ENCODE data around the gene CACNA1C. TPM values are rescaled to one million over a fixed set of nuclear protein-coding genes. Genes with fewer than 3 reads are reported as not detected.
"Not testable (repeated sequence)": the region's sequence is repeated elsewhere in the genome, so short reads cannot be mapped to it uniquely, and the experiment has no call there.

Gene CACNA1C
- total RNA-seq, 1 donor from 2014 or later: 201 TPM

GRCh38 chr12:2483713-2484112 lies 430.9 kb downstream of the CACNA1C start:
- no peak for ATAC-seq
- no peak for DNase-seq
- intact Hi-C loops (cut with micrococcal nuclease): no loop called here

GRCh38 chr12:2484141-2484776 lies 431.5 kb downstream of the CACNA1C start:
- DNase-seq (no peak), ATAC-seq (no peak)
- intact Hi-C loops (cut with micrococcal nuclease): no loop called here

- DNase-seq (no peak), ATAC-seq (peak; percentile 10)
- intact Hi-C loops (cut with micrococcal nuclease): no loop called here
Measured at GRCh38 chr12:2485681-2486080, 432.9 kb downstream of the CACNA1C start.

GRCh38 chr12:2486796-2487195 lies 434.0 kb downstream of the CACNA1C start:
- intact Hi-C loops (cut with micrococcal nuclease): no loop called here
- DNase-seq (no peak), ATAC-seq (no peak)

- DNase-seq (no peak), ATAC-seq (no peak)
- intact Hi-C loops (cut with micrococcal nuclease): no loop called here
Measured at GRCh38 chr12:2487278-2487677, 434.5 kb downstream of the CACNA1C start.

- ATAC-seq: no peak
- no peak for DNase-seq
- intact Hi-C loops (cut with micrococcal nuclease): no loop called here
Measured at GRCh38 chr12:2488131-2488530, 435.3 kb downstream of the CACNA1C start.

- intact Hi-C loops (cut with micrococcal nuclease): no loop called here
- peak; percentile 18 for ATAC-seq
Measured at GRCh38 chr12:2488596-2488995, 435.8 kb downstream of the CACNA1C start.

GRCh38 chr12:2489275-2489674 lies 436.5 kb downstream of the CACNA1C start:
- intact Hi-C loops (cut with micrococcal nuclease): no loop called here
- DNase-seq (no peak), ATAC-seq (no peak)

More at GRCh38 chr12:2488596-2488995, 435.8 kb downstream of the CACNA1C start:
- no peak for DNase-seq

GRCh38 chr12:2490831-2491230 lies 438.0 kb downstream of the CACNA1C start:
- DNase-seq (no peak), ATAC-seq (no peak)
- intact Hi-C loops (cut with micrococcal nuclease): no loop called here

GRCh38 chr12:2491349-2491748 lies 438.6 kb downstream of the CACNA1C start:
- ATAC-seq; intact Hi-C loops (cut with micrococcal nuclease); DNase-seq: not testable (repeated sequence)

- ATAC-seq: peak; percentile 10
- no peak for DNase-seq
- intact Hi-C loops (cut with micrococcal nuclease): no loop called here
Measured at GRCh38 chr12:2492236-2492635, 439.4 kb downstream of the CACNA1C start.

- intact Hi-C loops (cut with micrococcal nuclease): no loop called here
- DNase-seq: no peak
- no peak for ATAC-seq
Measured at GRCh38 chr12:2493086-2493485, 440.3 kb downstream of the CACNA1C start.

- intact Hi-C loops (cut with micrococcal nuclease): no loop called here
- no peak for DNase-seq
Measured at GRCh38 chr12:2494486-2495192, 441.9 kb downstream of the CACNA1C start.

GRCh38 chr12:2495417-2496112 lies 442.8 kb downstream of the CACNA1C start:
- DNase-seq: no peak
- ATAC-seq: peak; percentile 66

More at GRCh38 chr12:2494486-2495192, 441.9 kb downstream of the CACNA1C start:
- peak; percentile 73 for ATAC-seq

GRCh38 chr12:2498964-2499500 lies 446.2 kb downstream of the CACNA1C start:
- DNase-seq (no peak), ATAC-seq (no peak)
- intact Hi-C loops (cut with micrococcal nuclease): no loop called here

More at GRCh38 chr12:2495417-2496112, 442.8 kb downstream of the CACNA1C start:
- intact Hi-C loops (cut with micrococcal nuclease): no loop called here

- peak; percentile 49 for DNase-seq
- ATAC-seq: peak; percentile 77
- intact Hi-C loops (cut with micrococcal nuclease): no loop called here
Measured at GRCh38 chr12:2501464-2502191, 448.8 kb downstream of the CACNA1C start.

- DNase-seq: no peak
- ATAC-seq: no peak
- intact Hi-C loops (cut with micrococcal nuclease): no loop called here
Measured at GRCh38 chr12:2503036-2503435, 450.2 kb downstream of the CACNA1C start.

GRCh38 chr12:2503762-2504161 lies 451.0 kb downstream of the CACNA1C start:
- intact Hi-C loops (cut with micrococcal nuclease): no loop called here
- DNase-seq: peak; percentile 53
- ATAC-seq: peak; percentile 67

- no peak for ATAC-seq
- DNase-seq: no peak
- intact Hi-C loops (cut with micrococcal nuclease): no loop called here
Measured at GRCh38 chr12:2504577-2504976, 451.8 kb downstream of the CACNA1C start.

All from left ventricle myocardium superior (tissue), 1 donor.